ENCODE data around the gene UACA. TPM values are rescaled to one million over a fixed set of nuclear protein-coding genes. Genes with fewer than 3 reads are reported as not detected.
"Not testable (repeated sequence)": the region's sequence is repeated elsewhere in the genome, so short reads cannot be mapped to it uniquely, and the experiment has no call there.

The UACA gene
- total RNA-seq, 1 donor from 2014 or later: 105 TPM

DNA sequence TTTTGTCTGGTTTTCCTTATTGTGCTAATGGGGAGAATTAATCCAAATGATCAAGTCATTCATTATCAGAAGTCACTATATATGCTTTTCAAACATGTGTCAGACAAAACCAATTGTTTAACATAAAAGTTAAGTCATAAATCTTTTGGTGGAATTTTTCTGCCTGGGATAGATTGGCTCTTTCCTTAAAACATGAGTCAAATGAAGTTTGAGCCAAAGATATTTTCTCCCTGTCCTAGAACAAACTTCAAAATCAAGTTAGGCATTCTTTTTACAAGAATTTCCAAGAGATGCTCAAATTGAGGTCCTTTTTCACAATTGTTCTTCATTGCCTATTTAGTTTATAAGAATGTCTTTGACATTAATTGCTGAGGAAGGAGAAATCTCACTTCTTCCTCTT lies 138.3 kb downstream of the UACA start:
- no peak for DNase-seq

DNA sequence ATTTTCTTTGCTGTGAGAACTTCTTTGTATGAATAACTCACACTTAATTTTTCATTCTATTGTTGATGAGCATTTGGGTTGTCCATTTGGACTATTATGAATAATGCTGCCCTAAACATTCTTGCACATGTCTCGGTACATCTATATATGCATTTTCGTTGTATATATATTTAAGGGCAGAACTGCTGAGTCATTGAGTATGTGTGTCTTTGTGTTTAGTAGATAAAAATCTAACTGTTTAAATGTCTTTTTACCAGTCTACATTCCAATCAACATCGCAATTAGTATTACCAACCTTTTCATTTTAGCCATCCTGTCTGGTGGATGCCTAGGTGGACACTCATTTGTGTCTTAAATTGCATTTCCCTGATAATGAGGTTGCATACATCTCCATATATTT lies 144.4 kb downstream of the UACA start:
- no peak for DNase-seq

DNA sequence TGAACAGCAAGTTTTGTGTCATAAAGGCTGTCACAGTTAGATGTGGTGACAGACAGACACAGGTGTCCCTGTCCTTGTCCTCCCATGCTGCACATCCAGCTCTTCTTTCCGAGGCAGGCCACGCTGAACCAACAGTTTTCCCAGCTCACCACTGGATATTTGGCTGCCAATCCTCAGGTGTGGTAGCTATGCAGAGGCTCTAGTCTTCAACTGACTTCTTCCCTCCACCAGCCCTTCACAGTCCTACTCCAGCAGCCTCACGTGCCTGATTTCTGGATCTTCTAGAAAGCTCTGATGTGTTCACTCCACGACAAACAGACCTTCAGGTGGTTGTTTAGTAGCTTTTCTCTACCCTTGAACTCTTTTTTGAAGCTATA lies 145.5 kb downstream of the UACA start:
- DNase-seq: no peak

DNA sequence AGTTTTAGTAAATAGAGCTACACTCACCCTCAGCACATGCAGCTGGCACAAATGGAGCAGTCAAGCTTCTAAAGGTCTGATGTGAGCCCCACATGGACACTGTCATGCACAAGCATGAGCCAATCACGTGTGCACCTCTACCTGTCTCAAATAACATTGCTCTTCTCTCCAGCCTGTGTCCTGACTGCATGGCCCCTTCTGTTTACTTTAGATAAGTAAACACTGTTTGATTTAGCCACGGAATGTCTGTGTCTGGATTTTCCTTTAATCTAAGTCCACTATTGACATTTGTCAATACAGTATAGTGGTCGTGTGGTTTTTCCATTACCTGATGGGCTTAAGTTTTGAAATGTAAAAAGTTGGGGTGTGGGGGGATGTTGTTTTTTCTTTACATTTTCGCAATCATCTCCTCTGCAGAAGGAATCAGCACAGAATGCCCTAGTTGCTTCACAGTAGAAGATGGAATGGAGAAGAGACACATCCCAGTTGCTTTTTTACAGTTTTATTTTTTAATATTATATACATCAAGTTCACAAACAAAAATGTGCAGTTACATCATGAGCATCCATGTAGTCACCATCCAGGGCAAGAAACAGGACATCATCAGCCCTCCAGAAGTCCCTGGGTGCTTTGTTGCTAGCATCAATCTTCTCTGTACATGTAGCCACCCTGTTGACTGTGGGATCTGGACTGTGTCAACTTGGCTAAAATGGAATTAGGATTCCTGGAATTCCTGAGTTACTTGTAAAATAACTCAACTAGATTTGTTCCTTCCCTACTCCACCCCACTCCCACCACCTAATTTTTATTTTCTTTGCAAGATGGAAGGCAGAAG lies 146.1 kb downstream of the UACA start:
- DNase-seq: no peak

DNA sequence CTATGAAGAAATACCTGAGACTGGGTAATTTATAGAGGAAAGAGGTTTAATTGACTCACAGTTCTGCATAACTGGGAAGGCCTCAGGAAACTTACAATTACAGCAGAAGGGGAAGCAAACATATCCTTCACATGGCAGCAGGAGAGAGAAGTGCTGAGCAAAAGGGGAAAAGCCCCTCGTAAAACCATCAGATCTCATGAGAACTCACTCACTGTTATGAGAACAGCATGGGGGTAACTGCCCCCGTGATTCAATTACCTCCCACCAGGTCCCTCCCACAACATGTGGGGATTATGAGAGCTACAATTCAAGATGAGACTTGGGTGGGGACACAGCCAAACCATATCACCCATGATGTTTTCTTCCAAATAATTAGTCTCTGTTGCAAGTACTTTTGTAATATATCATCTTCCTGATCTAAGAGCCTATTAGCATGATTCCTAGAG lies 147.0 kb downstream of the UACA start:
- not testable (repeated sequence) for DNase-seq

DNA sequence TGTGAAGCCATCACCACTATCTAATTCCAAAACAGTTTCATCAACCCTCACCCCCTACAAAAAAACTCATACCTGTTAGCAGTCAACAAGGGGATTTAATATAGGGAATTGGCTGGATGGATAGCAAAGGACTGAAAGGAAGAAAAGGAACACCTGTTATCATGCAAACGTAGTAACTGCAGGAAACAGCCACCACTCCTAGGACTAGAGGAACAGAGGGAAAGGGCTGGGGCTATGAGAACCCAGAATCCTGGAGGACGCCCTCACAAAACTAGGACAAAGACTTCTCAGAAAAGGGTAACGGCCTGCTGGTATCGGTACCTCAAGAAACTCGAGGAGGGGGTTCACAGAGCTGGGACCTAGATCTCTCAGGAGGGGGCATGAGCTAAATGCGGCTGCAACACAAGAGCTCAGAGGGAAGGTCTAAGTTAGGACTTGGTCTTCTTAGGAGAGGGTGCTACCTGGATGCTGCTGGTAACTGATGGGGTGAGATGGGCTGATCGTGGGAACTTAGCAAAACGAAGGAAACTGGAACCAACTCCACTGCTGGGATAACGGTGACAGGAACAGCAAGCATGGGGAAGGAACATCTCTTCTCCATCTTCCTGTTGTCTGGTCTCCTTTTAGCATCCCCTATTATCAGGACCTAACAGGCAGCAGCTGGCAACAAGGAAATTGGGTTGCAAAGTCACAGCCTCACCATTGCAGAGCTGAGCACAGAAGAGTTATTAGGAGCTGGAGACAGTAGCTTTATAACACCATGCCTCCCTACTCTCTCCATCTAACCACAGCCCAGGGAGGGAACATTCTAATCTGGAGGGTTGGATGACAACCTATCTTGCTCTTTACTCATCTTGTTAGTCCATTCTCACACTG lies 147.7 kb downstream of the UACA start:
- DNase-seq: no peak

DNA sequence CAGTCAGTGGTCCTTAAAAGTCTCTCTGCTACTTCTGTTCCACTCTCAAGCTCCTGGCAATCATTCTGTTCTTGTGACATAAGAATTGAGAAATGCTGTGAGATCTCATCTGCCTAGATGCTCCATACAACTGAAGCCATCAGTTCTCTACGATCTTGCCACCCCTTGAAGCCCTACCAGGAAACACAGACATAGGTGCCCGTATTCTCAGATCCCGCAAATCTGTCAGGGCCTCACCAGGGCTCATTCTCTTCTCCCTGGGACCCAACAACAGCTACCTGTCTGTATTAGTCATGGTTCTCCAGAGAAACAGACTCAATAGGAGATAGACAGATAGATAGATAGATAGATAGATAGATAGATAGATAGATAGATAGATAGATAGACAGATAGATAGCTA lies 149.1 kb downstream of the UACA start:
- DNase-seq: no peak

DNA sequence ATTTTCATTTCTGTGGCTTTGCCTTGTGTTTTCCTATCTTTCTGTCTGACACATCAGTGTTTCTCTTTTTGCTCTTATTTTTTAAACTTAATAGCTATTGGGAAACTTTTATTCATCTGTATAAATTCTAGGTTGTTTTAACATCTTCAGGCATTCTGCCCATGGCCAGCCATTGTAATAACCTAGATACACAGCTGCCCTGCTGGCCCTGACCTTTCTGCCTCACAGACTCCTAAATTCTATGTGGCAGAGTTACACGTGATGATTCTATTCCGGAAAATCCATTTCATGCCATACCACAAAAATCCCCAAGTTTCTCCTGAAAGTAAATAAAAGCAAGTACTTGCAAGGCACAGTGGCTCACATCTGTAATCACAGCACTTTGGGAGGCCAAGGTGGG lies 150.1 kb downstream of the UACA start:
- no peak for DNase-seq

DNA sequence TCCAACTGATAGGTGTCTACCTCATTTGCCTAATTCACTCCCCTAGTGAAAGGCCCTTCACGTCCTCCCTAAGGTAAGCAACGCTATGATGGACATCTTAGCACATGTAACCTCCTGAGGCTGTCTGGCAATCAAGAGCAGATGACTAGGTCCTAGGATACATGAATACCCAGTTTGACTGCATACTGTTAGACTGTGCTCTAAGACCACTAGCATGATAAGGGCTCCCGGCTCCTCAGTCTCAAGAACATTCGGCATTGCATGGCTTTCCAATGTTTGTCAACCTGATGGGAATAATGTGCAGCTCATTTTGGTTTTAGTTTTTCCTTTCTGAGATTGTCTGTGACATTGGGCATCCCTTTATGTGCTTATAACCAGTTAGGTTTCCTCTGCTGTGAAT lies 152.1 kb downstream of the UACA start:
- no peak for DNase-seq

DNA sequence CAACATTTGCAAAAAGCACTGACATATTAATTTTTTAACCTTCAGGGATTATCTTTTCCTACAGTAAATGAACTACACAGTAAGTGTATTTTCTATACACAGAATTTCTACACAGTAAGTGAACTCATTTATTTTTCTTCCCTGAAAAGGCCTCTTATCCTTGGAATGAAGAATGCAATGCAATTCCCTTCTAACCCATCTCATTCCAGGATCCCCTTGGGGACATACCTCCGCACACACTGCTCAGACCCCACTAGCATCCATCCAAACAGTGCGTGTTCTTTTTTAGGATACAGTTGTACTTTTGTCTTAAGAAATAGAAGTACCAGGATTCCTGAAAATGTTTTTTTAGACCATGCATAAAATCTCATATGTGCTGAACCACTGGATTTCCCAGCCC lies 152.8 kb downstream of the UACA start:
- DNase-seq: no peak

DNA sequence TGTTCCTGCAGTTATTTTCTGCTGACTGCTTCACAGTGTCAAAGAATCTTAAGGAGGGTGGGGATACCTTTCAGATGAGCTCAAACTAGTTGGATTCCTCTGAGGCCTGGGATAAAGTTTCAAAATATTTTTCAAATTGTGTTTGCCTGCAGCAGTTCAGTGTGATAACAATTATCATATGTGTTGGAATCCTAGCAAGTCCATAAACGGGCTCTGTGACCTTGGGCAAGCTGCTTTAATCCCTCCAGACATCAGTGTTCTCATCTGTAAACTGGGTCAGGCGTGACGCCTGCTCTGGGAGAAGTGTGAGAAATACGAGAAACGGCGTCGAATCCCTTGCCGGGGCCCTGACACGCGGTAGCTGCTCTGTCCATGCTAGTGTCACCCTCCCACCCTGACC lies 153.5 kb downstream of the UACA start:
- peak; percentile 40 for DNase-seq

DNA sequence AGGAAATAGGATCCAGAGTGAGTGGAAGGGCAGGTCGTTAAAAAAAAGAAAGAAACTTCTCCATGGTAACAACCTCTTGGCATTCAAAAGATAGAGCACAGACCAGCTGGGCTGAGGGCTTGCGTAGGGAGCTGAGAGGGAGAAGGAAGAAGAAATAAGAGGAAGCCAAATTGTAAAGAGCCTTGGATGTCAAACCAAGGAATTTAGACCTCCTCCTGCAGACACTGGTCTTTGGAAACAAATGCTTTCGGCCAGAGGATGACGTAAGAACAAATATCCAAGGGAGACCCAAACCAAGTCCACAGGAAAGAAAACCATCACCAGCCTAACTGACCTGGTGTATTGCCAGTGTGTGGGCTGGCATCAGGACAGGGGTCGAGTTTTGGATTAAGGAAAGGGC lies 155.2 kb downstream of the UACA start:
- DNase-seq: peak; percentile 81

DNA sequence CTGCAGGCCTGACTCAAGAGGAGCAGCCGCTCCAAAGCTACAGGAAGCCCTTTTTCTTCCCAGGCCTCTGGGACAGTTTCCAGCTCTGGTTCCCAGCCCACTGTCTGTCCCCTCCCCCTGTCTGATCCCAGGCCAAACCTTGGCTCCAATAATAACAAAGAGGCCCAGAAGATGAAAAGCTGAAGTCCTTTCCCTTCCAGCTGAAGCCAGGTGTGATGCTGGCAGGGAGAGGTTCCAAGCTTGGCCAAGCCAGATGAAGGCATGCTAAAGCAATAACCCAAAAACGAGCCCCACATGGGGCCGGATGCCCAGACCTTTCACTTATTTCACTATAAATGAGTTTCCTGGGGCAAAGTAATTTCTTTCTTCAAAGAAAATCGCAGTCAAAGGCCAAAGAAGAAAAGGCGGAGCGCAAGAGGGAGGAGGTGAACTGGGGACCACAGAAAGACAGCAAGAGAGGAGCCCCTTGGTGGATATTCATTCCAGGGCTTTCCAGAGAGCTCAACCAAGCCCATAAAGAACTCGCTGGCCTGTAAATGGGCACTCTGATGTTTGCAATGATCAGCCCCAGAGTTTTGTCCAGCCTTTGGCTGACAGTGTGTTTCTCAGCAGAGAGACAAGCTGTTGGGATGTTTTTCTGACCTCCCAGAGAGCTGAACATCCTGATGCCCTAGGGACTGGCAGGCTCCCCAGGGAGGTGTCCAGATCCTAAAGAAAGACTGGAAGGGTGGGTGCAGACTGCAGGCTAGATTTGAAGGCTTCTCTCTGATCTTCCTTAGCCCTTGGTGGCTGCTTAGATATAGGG lies 157.6 kb downstream of the UACA start:
- DNase-seq: peak; percentile 81

DNA sequence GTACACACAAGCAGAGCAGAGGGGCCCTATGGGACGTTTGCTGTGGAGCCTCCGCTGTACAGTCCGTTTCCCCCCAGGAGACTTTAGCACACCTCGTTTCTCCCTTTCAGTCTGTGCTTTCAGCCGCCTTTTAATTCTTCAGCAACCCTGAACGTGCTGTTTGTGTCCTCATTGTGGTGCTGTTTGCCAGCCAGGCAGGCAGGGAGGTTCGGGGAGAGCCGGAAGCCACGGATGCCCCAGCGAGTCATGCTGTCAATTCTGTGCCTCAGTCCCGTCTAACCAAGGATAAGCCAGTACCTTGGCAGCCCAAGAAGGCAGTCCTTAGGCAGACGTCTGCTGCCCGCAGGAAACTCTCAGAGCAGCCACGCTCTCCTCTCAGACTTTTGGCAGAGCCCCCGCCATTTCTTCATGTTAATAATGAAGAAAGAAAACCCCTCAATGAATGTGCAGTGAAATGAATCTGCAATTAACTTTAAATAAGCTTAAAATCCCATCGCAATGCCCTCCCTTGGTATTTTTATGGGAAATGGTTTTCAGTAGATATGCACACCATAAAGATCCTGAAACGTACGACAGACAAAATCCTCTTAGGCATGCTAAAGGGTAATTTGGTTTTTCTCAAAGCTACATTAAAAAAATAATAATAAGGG lies 158.6 kb downstream of the UACA start:
- DNase-seq: no peak

Other genes with a start within 250 kb of the UACA start
- 6.8 TPM for gene LARP6, start 90.6 kb upstream of the UACA start, total RNA-seq
- gene THAP10, start 128.9 kb upstream of the UACA start, total RNA-seq: 2.1 TPM
- gene LRRC49, start 129.3 kb upstream of the UACA start, total RNA-seq: 11.4 TPM

All from skin of body (tissue), 2 donors.